ENCODE data around the gene MDFIC.

GRCh38 chr7:114885836-114886235 lies 36.1 kb upstream of the MDFIC start:
- TF ChIP-seq POLR2A (IDR thresholded peaks at IDR 0.05) (no peak), POLR2AphosphoS5 (IDR thresholded peaks at IDR 0.05) (no peak), CTCF (IDR thresholded peaks at IDR 0.05 in 8 of 11, conservative IDR thresholded peaks at IDR 0.05 in 3 of 11) (no peak)
